Prostate gland (tissue), 2 donors: ENCODE measurements around the gene MAGI3. TPM values are rescaled to one million over a fixed set of nuclear protein-coding genes. Genes with fewer than 3 reads are reported as not detected.

ENCODE experiments used
- DNase-seq: peaks from one replicate; pipeline ENCODE4 v3.0.0-alpha.2; 2019; ENCODE audit warnings: low spot score
- H3K27ac ChIP-seq, 2 donors: fragments of 200-600 bp; sonication (generic); 2 replicates each; pipeline ENCODE4 v1.5.1; 2017 to 2019
- H3K27me3 ChIP-seq: fragments of 200-600 bp; sonication (generic); replicated peaks from 2 replicates; pipeline ENCODE4 v1.5.1; 2019; ENCODE audit not compliant: insufficient read depth
- H3K36me3 ChIP-seq, 2 donors: fragments of 200-600 bp; sonication (generic); 1 replicate in 1 of 2; 2 replicates in 1 of 2; pipeline versions ENCODE4 v1.5.1 to v1.8.1; 2017 to 2019
- H3K4me1 ChIP-seq: fragments of 200-600 bp; sonication (generic); replicated peaks from 2 replicates; pipeline ENCODE4 v1.5.1; 2019
- H3K4me3 ChIP-seq, 2 donors: fragments of 200-600 bp; sonication (generic); 2 replicates each; pipeline ENCODE4 v1.5.1; 2017 to 2019
- H3K9me3 ChIP-seq: fragments of 200-600 bp; sonication (generic); 2 replicates; pipeline ENCODE4 v1.5.1; 2017
- POLR2A ChIP-seq: fragments of 450-650 bp; IDR thresholded peaks from one replicate; pipeline ENCODE4 v1.6.1; 2016; ENCODE audit warnings: antibody characterized with exemption, mild to moderate bottlenecking
- POLR2AphosphoS5 ChIP-seq: sonication (generic); formaldehyde crosslinking; IDR thresholded peaks from one replicate; pipeline ENCODE4 v1.6.1; 2017; ENCODE audit warnings: antibody characterized with exemption
- WGBS: methylation state at CpG from one replicate; pipeline ENCODE4 v1.1.5; 2018; 5-methylcytosine and 5-hydroxymethylcytosine counted together
- intact Hi-C: fragments of 100-400 bp; cut with DNase I; formaldehyde crosslinking; loops from one replicate; pipeline ENCODE4 v1.14.2; 2022
- total RNA-seq, 2 donors: library from RNA; depleted of rRNA; stranded (reverse); fragments of >200 nt; gene quantifications; one replicate each; pipeline ENCODE4 v1.1.0, GENCODE V29; 2016
- TF ChIP-seq, protein P1 (sequence below), 4 experiments: fragments of 200-600 bp in 2 of 4; fragments of 450-650 bp in 2 of 4; sonication (generic) in 2 of 4; IDR thresholded peaks; 1 replicate in 3 of 4; 2 replicates in 1 of 4; pipeline ENCODE4 v1.5.1; 2016 to 2019; ENCODE audit warnings: antibody characterized with exemption in 4 of 4, mild to moderate bottlenecking in 2 of 4, moderate library complexity in 2 of 4

MAGI3 gene
- total RNA-seq, 2 donors from 2014 or later = 20.2 to 23.2 TPM

DNA sequence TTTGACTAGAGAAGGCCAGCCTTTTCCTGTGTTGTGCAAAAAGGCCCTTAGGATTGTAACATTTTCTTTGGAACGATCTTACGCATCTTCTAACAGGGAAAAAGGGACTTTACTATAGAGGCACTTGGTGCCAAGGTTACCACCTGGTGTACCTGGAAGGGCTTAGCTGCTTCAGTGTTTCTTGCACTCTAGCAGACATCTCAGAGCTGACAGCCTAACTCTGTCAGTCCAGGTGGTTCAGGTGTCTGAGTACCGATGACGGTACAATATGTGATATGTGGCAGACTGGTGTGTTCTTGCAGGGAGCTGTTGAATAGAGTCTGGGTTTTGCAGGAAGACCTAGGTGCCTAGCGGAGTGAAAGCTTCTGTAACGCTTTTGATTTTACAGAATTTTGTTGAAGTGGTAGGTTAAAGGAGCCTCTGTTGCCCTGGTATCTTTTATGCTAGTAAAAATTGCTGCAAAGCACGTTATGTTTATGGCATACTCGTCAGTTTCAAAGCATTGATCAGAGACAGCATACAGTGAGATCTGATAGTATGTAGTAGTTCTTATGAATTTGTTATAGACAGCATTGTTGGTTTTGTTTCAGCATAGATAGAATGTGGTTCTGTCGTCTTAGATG, 1.4 kb downstream of the MAGI3 start:
- peak; percentile 43 for DNase-seq
- Histone ChIP-seq H3K36me3 (no peaks in the 10 kb centered on the region), H3K4me1 (no peaks in the 10 kb centered on the region), H3K4me3 (peak overlapping the region; percentile 96 to 97), H3K27me3 (no peaks in the 10 kb centered on the region), H3K9me3 (no peaks in the 10 kb centered on the region), H3K27ac (peak overlapping the region; percentile 90 to 94)
- 4% methylated on average over 9 of the region's 9 CpGs for WGBS
- intact Hi-C loops = no loop called here
- no peak for TF ChIP-seq POLR2A
- no peak for TF ChIP-seq POLR2AphosphoS5
- TF ChIP-seq, protein P1, sequence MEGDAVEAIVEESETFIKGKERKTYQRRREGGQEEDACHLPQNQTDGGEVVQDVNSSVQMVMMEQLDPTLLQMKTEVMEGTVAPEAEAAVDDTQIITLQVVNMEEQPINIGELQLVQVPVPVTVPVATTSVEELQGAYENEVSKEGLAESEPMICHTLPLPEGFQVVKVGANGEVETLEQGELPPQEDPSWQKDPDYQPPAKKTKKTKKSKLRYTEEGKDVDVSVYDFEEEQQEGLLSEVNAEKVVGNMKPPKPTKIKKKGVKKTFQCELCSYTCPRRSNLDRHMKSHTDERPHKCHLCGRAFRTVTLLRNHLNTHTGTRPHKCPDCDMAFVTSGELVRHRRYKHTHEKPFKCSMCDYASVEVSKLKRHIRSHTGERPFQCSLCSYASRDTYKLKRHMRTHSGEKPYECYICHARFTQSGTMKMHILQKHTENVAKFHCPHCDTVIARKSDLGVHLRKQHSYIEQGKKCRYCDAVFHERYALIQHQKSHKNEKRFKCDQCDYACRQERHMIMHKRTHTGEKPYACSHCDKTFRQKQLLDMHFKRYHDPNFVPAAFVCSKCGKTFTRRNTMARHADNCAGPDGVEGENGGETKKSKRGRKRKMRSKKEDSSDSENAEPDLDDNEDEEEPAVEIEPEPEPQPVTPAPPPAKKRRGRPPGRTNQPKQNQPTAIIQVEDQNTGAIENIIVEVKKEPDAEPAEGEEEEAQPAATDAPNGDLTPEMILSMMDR (IDR thresholded peaks at IDR 0.05) = no peak

GRCh38 chr1:113392541-113393128, 2.3 kb downstream of the MAGI3 start:
- no peaks in the 10 kb centered on the region for H3K4me1 ChIP-seq
- no peak overlapping the region for H3K27ac ChIP-seq
- 55% methylated on average over 3 of the region's 3 CpGs for WGBS
- no peak for DNase-seq
- H3K9me3 ChIP-seq = no peaks in the 10 kb centered on the region
- no peak for TF ChIP-seq POLR2A
- TF ChIP-seq, protein P1 (IDR thresholded peaks at IDR 0.05) = no peak
- no peak for TF ChIP-seq POLR2AphosphoS5
- H3K36me3 ChIP-seq = no peaks in the 10 kb centered on the region
- intact Hi-C loops = no loop called here
- H3K4me3 ChIP-seq = peak overlapping the region in 1 of 2 donors; percentile 97
- H3K27me3 ChIP-seq = no peaks in the 10 kb centered on the region

GRCh38 chr1:113394043-113394862, 3.9 kb downstream of the MAGI3 start:
- Histone ChIP-seq H3K4me3 (no peak overlapping the region), H3K4me1 (no peaks in the 10 kb centered on the region), H3K9me3 (no peaks in the 10 kb centered on the region), H3K36me3 (no peaks in the 10 kb centered on the region), H3K27ac (no peak overlapping the region), H3K27me3 (no peaks in the 10 kb centered on the region)
- WGBS = 78% methylated on average over 4 of the region's 4 CpGs
- TF ChIP-seq, protein P1 (IDR thresholded peaks at IDR 0.05) = no peak
- no peak for DNase-seq
- intact Hi-C loops = no loop called here

DNA sequence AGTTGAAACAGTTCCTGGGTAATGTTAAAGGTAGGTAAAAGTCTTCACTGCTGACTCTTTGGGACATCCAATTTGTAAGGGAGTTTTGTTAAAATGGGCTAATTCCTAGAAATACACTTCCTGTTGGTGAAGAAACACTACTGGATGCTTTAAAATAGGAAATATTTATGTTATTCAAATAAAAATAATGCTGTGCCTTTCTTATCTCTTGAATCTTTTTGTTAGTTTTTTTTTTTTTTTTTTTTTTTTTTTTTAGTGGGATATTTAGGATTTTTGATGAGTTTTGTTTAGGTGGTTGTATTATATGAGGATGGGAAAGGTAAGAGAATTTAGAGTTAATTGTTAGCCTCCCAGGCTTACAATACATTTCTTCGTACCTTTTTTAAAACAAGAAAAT, 4.5 kb downstream of the MAGI3 start:
- intact Hi-C loops = no loop called here
- TF ChIP-seq POLR2A = no peak
- no peak for TF ChIP-seq POLR2AphosphoS5
- TF ChIP-seq, protein P1 (IDR thresholded peaks at IDR 0.05) = no peak
- Histone ChIP-seq H3K9me3 (no peaks in the 10 kb centered on the region), H3K4me3 (no peak overlapping the region), H3K27me3 (no peaks in the 10 kb centered on the region), H3K4me1 (no peaks in the 10 kb centered on the region), H3K36me3 (no peaks in the 10 kb centered on the region), H3K27ac (no peak overlapping the region)
- 91% methylated on average over 1 of the region's 1 CpG for WGBS
- no peak for DNase-seq
